ENCODE data around the gene CNTLN.

DNA sequence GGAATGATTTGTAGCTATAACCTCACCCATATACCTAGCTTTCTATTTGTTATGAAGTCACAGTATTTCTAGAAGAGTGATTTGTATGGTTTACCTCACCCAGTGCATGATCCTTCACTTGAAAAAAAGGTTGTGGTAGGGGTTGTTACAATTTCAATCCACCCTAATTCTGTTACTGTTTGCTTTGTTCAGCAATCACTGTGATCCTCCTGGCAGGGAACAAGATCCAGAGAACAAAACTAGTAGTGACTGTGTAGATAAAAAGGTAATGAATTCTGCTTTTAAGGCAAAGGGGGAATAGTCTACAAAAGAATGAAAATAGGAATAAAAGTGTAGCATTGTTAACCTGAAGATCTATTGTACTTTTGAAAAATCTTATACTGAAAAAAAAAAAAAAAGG is 252.7 kb downstream of the CNTLN start:
- TF ChIP-seq MAZ (CRISPR knock-in tag; conservative IDR thresholded peaks at IDR 0.05 in 1 of 2, IDR thresholded peaks at IDR 0.05 in 1 of 2) = no peak
- TF ChIP-seq, protein P1, sequence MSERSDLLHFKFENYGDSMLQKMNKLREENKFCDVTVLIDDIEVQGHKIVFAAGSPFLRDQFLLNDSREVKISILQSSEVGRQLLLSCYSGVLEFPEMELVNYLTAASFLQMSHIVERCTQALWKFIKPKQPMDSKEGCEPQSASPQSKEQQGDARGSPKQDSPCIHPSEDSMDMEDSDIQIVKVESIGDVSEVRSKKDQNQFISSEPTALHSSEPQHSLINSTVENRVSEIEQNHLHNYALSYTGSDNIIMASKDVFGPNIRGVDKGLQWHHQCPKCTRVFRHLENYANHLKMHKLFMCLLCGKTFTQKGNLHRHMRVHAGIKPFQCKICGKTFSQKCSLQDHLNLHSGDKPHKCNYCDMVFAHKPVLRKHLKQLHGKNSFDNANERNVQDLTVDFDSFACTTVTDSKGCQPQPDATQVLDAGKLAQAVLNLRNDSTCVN (CRISPR knock-in tag; IDR thresholded peaks at IDR 0.05) = no peak
- no peak for TF ChIP-seq SAP30 (IDR thresholded peaks at IDR 0.05; ENCODE audit: borderline replicate concordance, insufficient read depth, low read depth, low read length, poor library complexity, severe bottlenecking)
- TF ChIP-seq, protein P2, sequence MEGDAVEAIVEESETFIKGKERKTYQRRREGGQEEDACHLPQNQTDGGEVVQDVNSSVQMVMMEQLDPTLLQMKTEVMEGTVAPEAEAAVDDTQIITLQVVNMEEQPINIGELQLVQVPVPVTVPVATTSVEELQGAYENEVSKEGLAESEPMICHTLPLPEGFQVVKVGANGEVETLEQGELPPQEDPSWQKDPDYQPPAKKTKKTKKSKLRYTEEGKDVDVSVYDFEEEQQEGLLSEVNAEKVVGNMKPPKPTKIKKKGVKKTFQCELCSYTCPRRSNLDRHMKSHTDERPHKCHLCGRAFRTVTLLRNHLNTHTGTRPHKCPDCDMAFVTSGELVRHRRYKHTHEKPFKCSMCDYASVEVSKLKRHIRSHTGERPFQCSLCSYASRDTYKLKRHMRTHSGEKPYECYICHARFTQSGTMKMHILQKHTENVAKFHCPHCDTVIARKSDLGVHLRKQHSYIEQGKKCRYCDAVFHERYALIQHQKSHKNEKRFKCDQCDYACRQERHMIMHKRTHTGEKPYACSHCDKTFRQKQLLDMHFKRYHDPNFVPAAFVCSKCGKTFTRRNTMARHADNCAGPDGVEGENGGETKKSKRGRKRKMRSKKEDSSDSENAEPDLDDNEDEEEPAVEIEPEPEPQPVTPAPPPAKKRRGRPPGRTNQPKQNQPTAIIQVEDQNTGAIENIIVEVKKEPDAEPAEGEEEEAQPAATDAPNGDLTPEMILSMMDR (IDR thresholded peaks at IDR 0.05 in 2 of 3, conservative IDR thresholded peaks at IDR 0.05 in 1 of 3; ENCODE audit: insufficient read depth in 2 of 3, low read depth in 1 of 3, low read length in 3 of 3) = no peak
- TF ChIP-seq TBL1XR1 (IDR thresholded peaks at IDR 0.05; ENCODE audit: low read length in 2 of 2) = no peak
- TF ChIP-seq, protein P3, sequence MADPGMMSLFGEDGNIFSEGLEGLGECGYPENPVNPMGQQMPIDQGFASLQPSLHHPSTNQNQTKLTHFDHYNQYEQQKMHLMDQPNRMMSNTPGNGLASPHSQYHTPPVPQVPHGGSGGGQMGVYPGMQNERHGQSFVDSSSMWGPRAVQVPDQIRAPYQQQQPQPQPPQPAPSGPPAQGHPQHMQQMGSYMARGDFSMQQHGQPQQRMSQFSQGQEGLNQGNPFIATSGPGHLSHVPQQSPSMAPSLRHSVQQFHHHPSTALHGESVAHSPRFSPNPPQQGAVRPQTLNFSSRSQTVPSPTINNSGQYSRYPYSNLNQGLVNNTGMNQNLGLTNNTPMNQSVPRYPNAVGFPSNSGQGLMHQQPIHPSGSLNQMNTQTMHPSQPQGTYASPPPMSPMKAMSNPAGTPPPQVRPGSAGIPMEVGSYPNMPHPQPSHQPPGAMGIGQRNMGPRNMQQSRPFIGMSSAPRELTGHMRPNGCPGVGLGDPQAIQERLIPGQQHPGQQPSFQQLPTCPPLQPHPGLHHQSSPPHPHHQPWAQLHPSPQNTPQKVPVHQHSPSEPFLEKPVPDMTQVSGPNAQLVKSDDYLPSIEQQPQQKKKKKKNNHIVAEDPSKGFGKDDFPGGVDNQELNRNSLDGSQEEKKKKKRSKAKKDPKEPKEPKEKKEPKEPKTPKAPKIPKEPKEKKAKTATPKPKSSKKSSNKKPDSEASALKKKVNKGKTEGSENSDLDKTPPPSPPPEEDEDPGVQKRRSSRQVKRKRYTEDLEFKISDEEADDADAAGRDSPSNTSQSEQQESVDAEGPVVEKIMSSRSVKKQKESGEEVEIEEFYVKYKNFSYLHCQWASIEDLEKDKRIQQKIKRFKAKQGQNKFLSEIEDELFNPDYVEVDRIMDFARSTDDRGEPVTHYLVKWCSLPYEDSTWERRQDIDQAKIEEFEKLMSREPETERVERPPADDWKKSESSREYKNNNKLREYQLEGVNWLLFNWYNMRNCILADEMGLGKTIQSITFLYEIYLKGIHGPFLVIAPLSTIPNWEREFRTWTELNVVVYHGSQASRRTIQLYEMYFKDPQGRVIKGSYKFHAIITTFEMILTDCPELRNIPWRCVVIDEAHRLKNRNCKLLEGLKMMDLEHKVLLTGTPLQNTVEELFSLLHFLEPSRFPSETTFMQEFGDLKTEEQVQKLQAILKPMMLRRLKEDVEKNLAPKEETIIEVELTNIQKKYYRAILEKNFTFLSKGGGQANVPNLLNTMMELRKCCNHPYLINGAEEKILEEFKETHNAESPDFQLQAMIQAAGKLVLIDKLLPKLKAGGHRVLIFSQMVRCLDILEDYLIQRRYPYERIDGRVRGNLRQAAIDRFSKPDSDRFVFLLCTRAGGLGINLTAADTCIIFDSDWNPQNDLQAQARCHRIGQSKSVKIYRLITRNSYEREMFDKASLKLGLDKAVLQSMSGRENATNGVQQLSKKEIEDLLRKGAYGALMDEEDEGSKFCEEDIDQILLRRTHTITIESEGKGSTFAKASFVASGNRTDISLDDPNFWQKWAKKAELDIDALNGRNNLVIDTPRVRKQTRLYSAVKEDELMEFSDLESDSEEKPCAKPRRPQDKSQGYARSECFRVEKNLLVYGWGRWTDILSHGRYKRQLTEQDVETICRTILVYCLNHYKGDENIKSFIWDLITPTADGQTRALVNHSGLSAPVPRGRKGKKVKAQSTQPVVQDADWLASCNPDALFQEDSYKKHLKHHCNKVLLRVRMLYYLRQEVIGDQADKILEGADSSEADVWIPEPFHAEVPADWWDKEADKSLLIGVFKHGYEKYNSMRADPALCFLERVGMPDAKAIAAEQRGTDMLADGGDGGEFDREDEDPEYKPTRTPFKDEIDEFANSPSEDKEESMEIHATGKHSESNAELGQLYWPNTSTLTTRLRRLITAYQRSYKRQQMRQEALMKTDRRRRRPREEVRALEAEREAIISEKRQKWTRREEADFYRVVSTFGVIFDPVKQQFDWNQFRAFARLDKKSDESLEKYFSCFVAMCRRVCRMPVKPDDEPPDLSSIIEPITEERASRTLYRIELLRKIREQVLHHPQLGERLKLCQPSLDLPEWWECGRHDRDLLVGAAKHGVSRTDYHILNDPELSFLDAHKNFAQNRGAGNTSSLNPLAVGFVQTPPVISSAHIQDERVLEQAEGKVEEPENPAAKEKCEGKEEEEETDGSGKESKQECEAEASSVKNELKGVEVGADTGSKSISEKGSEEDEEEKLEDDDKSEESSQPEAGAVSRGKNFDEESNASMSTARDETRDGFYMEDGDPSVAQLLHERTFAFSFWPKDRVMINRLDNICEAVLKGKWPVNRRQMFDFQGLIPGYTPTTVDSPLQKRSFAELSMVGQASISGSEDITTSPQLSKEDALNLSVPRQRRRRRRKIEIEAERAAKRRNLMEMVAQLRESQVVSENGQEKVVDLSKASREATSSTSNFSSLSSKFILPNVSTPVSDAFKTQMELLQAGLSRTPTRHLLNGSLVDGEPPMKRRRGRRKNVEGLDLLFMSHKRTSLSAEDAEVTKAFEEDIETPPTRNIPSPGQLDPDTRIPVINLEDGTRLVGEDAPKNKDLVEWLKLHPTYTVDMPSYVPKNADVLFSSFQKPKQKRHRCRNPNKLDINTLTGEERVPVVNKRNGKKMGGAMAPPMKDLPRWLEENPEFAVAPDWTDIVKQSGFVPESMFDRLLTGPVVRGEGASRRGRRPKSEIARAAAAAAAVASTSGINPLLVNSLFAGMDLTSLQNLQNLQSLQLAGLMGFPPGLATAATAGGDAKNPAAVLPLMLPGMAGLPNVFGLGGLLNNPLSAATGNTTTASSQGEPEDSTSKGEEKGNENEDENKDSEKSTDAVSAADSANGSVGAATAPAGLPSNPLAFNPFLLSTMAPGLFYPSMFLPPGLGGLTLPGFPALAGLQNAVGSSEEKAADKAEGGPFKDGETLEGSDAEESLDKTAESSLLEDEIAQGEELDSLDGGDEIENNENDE (IDR thresholded peaks at IDR 0.05; ENCODE audit: low read depth, low read length) = no peak
- TF ChIP-seq, protein P4, sequence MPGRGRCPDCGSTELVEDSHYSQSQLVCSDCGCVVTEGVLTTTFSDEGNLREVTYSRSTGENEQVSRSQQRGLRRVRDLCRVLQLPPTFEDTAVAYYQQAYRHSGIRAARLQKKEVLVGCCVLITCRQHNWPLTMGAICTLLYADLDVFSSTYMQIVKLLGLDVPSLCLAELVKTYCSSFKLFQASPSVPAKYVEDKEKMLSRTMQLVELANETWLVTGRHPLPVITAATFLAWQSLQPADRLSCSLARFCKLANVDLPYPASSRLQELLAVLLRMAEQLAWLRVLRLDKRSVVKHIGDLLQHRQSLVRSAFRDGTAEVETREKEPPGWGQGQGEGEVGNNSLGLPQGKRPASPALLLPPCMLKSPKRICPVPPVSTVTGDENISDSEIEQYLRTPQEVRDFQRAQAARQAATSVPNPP (IDR thresholded peaks at IDR 0.05; ENCODE audit: borderline replicate concordance, insufficient read depth, insufficient read length) = no peak
- no peak for TF ChIP-seq FOXP1 (CRISPR knock-in tag; IDR thresholded peaks at IDR 0.05)
- TF ChIP-seq ZNF23 (CRISPR knock-in tag; IDR thresholded peaks at IDR 0.05) = no peak
- no peak for TF ChIP-seq ZFX (CRISPR knock-in tag; IDR thresholded peaks at IDR 0.05)
- TF ChIP-seq, protein P5, sequence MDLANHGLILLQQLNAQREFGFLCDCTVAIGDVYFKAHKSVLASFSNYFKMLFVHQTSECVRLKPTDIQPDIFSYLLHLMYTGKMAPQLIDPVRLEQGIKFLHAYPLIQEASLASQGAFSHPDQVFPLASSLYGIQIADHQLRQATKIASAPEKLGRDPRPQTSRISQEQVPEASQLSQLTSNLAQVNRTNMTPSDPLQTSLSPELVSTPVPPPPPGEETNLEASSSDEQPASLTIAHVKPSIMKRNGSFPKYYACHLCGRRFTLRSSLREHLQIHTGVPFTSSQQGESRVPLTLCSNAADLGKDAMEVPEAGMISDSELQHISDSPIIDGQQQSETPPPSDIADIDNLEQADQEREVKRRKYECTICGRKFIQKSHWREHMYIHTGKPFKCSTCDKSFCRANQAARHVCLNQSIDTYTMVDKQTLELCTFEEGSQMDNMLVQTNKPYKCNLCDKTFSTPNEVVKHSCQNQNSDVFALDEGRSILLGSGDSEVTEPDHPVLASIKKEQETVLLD (IDR thresholded peaks at IDR 0.05) = no peak
- TF ChIP-seq ZKSCAN8 (CRISPR knock-in tag; IDR thresholded peaks at IDR 0.05) = no peak
